Measurements from ENCODE around the gene GRAMD2A. TPM values are rescaled to one million over a fixed set of nuclear protein-coding genes. Genes with fewer than 3 reads are reported as not detected.

Gene GRAMD2A
- total RNA-seq, 4 donors from 2014 or later = 0.19 to 0.46 (median 0.24) TPM; not detected in 1

DNA sequence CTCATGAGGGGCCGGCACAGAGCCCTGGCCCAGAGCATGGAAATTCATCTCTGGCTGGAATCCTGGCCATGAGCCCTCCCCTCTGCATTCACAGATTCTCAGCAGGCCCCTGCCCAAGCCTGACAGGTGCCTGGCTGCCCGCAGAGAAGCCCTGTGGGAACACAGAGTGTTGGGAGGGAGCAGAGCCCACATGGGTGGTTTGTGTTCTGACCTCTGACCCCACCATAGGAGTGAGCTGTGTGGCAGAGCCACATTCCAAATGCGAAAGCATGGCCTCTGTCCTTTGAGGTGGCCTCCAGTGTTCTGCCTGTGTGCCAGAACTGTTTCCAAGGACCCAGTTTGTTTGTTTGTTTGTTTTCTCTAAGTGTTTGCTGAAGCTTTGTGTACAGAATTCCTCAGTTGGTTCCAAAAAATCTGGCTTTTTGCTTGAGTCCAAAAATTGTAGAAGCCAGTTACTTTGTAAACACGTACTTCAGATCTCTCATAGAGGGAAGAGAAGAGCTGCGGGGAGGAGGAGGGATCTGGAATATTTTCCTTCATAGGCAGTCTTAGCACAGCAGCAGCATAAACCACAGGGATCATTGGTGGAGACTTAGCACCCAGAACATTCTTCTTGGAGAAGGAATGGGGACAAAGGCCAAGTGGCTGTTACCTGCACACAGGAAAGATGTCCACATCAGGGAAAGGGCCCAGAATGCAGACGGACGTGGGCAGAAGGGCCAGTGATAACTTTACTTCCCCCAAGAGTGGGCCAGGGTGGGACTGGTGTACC lies 36.0 kb downstream of the GRAMD2A start:
- TF ChIP-seq, protein P1, sequence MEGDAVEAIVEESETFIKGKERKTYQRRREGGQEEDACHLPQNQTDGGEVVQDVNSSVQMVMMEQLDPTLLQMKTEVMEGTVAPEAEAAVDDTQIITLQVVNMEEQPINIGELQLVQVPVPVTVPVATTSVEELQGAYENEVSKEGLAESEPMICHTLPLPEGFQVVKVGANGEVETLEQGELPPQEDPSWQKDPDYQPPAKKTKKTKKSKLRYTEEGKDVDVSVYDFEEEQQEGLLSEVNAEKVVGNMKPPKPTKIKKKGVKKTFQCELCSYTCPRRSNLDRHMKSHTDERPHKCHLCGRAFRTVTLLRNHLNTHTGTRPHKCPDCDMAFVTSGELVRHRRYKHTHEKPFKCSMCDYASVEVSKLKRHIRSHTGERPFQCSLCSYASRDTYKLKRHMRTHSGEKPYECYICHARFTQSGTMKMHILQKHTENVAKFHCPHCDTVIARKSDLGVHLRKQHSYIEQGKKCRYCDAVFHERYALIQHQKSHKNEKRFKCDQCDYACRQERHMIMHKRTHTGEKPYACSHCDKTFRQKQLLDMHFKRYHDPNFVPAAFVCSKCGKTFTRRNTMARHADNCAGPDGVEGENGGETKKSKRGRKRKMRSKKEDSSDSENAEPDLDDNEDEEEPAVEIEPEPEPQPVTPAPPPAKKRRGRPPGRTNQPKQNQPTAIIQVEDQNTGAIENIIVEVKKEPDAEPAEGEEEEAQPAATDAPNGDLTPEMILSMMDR (IDR thresholded peaks at IDR 0.05) = no peak
- no peak for ATAC-seq (ENCODE audit: low FRiP score)
- no peak for DNase-seq (ENCODE audit: low spot score)

DNA sequence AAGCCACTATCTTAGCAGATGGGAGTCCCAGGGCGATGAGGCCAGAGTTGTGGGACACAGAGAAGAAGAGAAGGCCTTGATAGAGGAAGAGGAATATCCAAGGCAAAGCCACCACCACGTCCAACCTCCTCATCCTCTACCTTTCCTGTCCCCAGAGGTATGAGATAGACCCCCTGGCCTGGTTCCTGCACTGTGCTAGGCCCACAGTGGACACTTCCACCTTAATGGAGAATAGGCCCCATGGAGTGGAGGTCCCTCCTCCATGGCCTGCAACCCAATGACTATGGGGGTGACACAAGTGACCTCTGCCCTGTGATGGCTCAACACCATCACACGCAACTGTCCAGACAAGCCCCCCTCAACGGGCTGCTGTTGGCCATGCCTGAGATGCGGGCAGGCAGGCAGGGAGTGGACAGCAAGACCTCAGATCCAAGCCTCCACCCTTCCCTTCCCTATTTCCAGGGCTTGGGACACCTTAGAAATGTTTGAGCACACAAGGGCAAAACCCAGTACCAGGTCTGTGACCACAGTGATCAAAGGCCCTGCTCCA lies 36.8 kb downstream of the GRAMD2A start:
- no peak for ATAC-seq (ENCODE audit: low FRiP score)
- TF ChIP-seq, protein P1 (IDR thresholded peaks at IDR 0.05) = no peak

DNA sequence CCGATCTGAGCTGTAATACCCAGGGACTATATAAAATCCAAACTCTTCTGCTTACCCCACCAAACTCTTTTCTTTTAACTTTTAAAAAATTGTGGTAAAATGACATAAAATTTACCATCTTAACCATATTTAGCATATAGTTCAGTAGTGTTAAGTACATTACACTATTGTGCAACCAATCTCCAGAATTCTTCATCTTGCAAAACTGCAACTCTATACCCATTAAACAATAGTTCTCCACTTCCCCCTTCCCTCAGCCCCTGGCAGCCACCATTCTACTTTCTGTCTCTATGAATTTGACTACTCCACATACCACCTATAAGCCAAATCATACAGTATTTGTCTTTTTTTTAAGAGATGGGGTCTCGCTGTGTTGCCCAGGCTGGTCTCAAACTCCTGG lies 40.7 kb downstream of the GRAMD2A start:
- ATAC-seq (ENCODE audit: low FRiP score) = no peak
- no peak for DNase-seq (ENCODE audit: low spot score)
- TF ChIP-seq, protein P1 (IDR thresholded peaks at IDR 0.05) = no peak

More for the DNA sequence above, 36.8 kb downstream of the GRAMD2A start:
- no peak for DNase-seq (ENCODE audit: low spot score)

DNA sequence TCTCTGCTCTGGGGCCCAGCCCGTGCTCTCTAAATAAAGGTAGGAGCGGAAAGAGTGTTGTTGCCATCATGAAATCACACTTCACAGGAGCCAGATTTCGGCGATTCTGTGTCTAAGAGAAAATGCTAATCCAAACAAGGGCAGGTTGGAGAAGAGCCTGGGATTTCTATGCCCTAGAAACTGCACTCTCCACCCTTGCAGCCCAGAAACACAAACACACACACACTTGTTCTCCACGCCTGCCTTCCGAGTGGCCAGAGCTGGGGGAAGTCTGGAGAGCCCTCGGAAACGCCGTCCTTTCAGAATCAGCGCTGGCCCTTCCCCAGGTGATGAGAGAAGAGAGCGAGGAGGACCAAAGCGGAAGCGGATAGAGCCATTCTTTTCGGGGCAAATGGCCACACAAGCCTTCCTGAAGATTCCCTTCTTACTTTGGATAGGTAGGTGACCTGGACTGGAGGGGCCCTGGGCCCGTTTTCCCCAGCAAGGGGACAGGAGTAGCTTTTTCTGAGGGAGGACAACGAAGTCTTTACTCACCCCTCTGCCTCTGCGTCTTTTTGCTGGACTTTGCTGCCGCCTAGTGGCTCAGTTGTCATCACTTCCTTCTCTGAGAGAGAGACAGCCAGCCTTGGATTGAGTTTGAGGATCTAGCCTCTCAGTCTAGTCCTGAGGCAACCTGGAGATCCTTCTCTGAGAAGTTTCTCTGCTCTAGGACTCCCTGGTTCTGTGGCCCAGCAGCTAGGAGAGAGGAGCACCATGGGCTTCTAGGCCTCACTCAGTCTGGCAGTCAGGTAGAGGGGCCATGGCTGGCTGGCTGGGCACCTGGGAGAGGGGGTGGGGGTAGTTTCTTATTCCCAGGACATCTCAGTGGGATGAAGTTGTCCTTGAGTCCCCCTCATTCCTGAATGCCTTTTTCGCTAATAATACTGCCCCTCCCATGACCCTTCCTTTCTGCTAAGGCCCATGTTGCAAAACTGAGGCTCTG lies 41.7 kb downstream of the GRAMD2A start:
- TF ChIP-seq, protein P1 (IDR thresholded peaks at IDR 0.05) = peak in 1 of 3 donors; percentile 86
- DNase-seq (ENCODE audit: low spot score) (peak; percentile 84), ATAC-seq (ENCODE audit: low FRiP score) (peak; percentile 71)

DNA sequence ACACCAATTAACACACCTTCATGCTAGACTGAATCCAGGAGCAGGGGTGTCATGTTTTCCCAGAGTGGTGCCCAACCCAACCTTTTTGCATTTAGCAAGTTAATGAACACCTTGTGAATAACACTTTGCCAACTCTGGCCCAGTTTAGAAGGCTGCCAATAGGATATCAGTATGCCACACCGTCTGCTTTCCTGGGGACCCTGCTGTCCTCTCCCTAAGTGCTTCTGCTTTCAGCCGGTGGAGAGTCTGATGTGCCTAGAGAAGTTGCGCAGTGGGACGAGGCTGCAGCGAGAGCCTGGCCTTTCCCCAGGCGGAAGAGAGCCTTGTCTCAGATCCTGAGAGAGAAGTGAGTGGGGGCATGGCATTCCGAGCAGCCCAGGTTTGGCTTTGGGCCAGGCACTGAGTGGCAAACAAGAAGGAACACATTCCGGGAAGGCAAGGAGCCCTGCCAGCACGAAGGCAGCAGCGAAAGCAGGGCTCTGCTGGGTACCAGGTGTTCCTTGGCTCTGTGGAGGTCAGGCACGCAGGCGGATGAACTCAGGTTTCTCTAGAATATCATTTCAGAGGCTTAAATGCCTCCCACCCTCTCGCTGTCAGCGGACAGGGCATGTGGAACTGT lies 42.5 kb downstream of the GRAMD2A start:
- ATAC-seq (ENCODE audit: low FRiP score) = peak; percentile 60
- peak; percentile 36 for DNase-seq (ENCODE audit: low spot score)
- TF ChIP-seq, protein P1 (IDR thresholded peaks at IDR 0.05) = no peak

DNA sequence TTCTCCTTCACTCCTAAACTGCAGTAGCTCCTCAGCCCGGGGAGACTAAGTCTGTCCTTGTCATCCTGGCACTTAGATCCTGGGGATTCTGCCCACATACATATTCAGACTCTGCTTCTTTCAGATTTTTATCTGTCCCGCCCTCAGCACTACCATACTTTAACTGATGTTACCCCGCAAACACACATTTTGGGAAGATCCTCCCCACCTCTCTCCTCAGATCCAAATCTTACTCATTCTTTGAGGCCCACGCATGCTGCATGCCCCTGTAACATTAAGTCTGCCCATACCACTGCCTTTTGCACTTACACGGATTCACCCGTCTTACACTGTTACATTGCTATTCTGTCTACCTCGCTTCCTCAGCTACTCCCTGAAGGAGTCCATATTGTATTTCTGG lies 43.3 kb downstream of the GRAMD2A start:
- TF ChIP-seq, protein P1 (IDR thresholded peaks at IDR 0.05) = no peak
- ATAC-seq (ENCODE audit: low FRiP score) = no peak

More for the DNA sequence above, 43.3 kb downstream of the GRAMD2A start:
- DNase-seq (ENCODE audit: low spot score) = no peak

Measured in omental fat pad (tissue), 4 donors.